H9 (cell line): ENCODE data around the gene MTHFD1. TPM values are rescaled to one million over a fixed set of nuclear protein-coding genes. Genes with fewer than 3 reads are reported as not detected.

Source experiments
- DNase-seq: peaks from one replicate; pipeline ENCODE4 v3.0.0-alpha.2; 2017
- H2AFZ ChIP-seq: one replicate; pipeline ENCODE4 v1.6.1; 2013; ENCODE audit warnings: mild to moderate bottlenecking, low read length, control low read depth, moderate library complexity
- H2AK5ac ChIP-seq: 2 replicates; pipeline ENCODE4 v1.6.1; 2013; ENCODE audit warnings: low read length, control low read depth, mixed read lengths; ENCODE audit not compliant: insufficient read length
- H2BK120ac ChIP-seq: one replicate; pipeline ENCODE4 v1.6.1; 2013; ENCODE audit warnings: low read depth, mild to moderate bottlenecking, low read length, control low read depth, inconsistent platforms; ENCODE audit not compliant: poor library complexity, severe bottlenecking
- H2BK12ac ChIP-seq: 2 replicates; pipeline ENCODE4 v1.6.1; 2013; ENCODE audit warnings: low read length, control low read depth, mixed read lengths, low read depth; ENCODE audit not compliant: insufficient read length
- H2BK15ac ChIP-seq: 2 replicates; pipeline ENCODE4 v1.6.1; 2013; ENCODE audit warnings: low read depth, low read length, control low read depth
- H2BK20ac ChIP-seq: one replicate; pipeline ENCODE4 v1.6.1; 2013; ENCODE audit warnings: low read depth, mild to moderate bottlenecking, low read length, control low read depth, inconsistent platforms; ENCODE audit not compliant: poor library complexity, severe bottlenecking
- H2BK5ac ChIP-seq: 2 replicates; pipeline ENCODE4 v1.6.1; 2013; ENCODE audit warnings: low read length, control low read depth, mixed read lengths; ENCODE audit not compliant: insufficient read length
- H3K14ac ChIP-seq: 2 replicates; pipeline ENCODE4 v1.6.1; 2013; ENCODE audit warnings: low read length, control low read depth; ENCODE audit not compliant: insufficient read depth
- H3K18ac ChIP-seq: 2 replicates; pipeline ENCODE4 v1.6.1; 2013; ENCODE audit warnings: low read depth, mild to moderate bottlenecking, mixed read lengths, low read length, control low read depth; ENCODE audit not compliant: insufficient read length
- H3K23ac ChIP-seq: 2 replicates; pipeline ENCODE4 v1.6.1; 2013; ENCODE audit warnings: low read length, control low read depth, mixed read lengths, low read depth; ENCODE audit not compliant: insufficient read length
- H3K23me2 ChIP-seq: 2 replicates; pipeline ENCODE4 v1.6.1; 2013; ENCODE audit warnings: low read depth, mild to moderate bottlenecking, mixed read lengths, low read length, control low read depth; ENCODE audit not compliant: insufficient read length, poor library complexity, severe bottlenecking
- H3K27ac ChIP-seq: 2 replicates; pipeline ENCODE4 v1.5.1; 2013; ENCODE audit warnings: low read length, control low read depth, mixed read lengths, low read depth; ENCODE audit not compliant: insufficient read length
- H3K27me3 ChIP-seq: 2 replicates; pipeline ENCODE4 v1.6.1; 2013; ENCODE audit warnings: low read length, control low read depth, inconsistent platforms; ENCODE audit not compliant: insufficient read depth
- H3K4ac ChIP-seq: 2 replicates; pipeline ENCODE4 v1.6.1; 2013; ENCODE audit warnings: low read depth, mild to moderate bottlenecking, control low read depth, inconsistent platforms, low read length, moderate library complexity
- H3K4me1 ChIP-seq: 2 replicates; pipeline ENCODE4 v1.6.1; 2013; ENCODE audit warnings: low read length, control low read depth, inconsistent platforms; ENCODE audit not compliant: insufficient read depth
- H3K4me2 ChIP-seq: 2 replicates; pipeline ENCODE4 v1.6.1; 2013; ENCODE audit warnings: low read length, control low read depth, mixed read lengths; ENCODE audit not compliant: insufficient read length, insufficient read depth
- H3K56ac ChIP-seq: 2 replicates; pipeline ENCODE4 v1.6.1; 2013; ENCODE audit warnings: low read depth, mild to moderate bottlenecking, mixed read lengths, low read length, control low read depth; ENCODE audit not compliant: insufficient read length
- H3K79me1 ChIP-seq: 2 replicates; pipeline ENCODE4 v1.6.1; 2013; ENCODE audit warnings: low read depth, mild to moderate bottlenecking, moderate library complexity, low read length, control low read depth, inconsistent platforms; ENCODE audit not compliant: insufficient read depth, poor library complexity, severe bottlenecking
- H3K79me2 ChIP-seq: 2 replicates; pipeline ENCODE4 v1.6.1; 2013; ENCODE audit warnings: low read length, control low read depth, inconsistent platforms; ENCODE audit not compliant: insufficient read depth
- H3K9ac ChIP-seq: 2 replicates; pipeline ENCODE4 v1.6.1; 2013; ENCODE audit warnings: low read length, control low read depth, mixed read lengths; ENCODE audit not compliant: insufficient read length; ENCODE audit errors: extremely low read depth
- H3K9me3 ChIP-seq: one replicate; pipeline ENCODE4 v1.6.1; 2013; ENCODE audit warnings: low read depth, low read length, inconsistent platforms; ENCODE audit not compliant: control insufficient read depth
- H3T11ph ChIP-seq: one replicate; pipeline ENCODE4 v1.6.1; 2013; ENCODE audit warnings: mild to moderate bottlenecking, low read length, control low read depth, inconsistent platforms
- H4K20me1 ChIP-seq: one replicate; pipeline ENCODE4 v1.6.1; 2013; ENCODE audit not compliant: control insufficient read depth, insufficient read length, insufficient read depth
- H4K5ac ChIP-seq: 2 replicates; pipeline ENCODE4 v1.6.1; 2013; ENCODE audit warnings: low read depth, mild to moderate bottlenecking, mixed read lengths, low read length, control low read depth; ENCODE audit not compliant: insufficient read length
- H4K8ac ChIP-seq: replicated peaks from 2 replicates; pipeline ENCODE4 v1.6.1; 2013; ENCODE audit warnings: low read length, control low read depth, mixed read lengths, low read depth; ENCODE audit not compliant: insufficient read length
- H4K91ac ChIP-seq: 2 replicates; pipeline ENCODE4 v1.6.1; 2013; ENCODE audit warnings: low read depth, mild to moderate bottlenecking, moderate library complexity, mixed read lengths, low read length, control low read depth; ENCODE audit not compliant: insufficient read length
- H3K27ac Mint-ChIP-seq, 3 experiments: 2 replicates in 2 of 3; 3 replicates in 1 of 3; pipeline ENCODE4 v1.8.0; 2020 to 2021; ENCODE audit warnings: mixed read lengths in 3 of 3, mild to moderate bottlenecking in 1 of 3, moderate library complexity in 1 of 3
- H3K27me3 Mint-ChIP-seq: 2 replicates; pipeline ENCODE4 v1.8.0; 2021; ENCODE audit warnings: low read depth, mild to moderate bottlenecking, moderate library complexity, mixed read lengths
- H3K36me3 Mint-ChIP-seq, 3 experiments: 2 replicates in 2 of 3; 3 replicates in 1 of 3; pipeline ENCODE4 v1.8.0; 2020 to 2021; ENCODE audit warnings: low read depth in 3 of 3, mixed read lengths in 3 of 3; ENCODE audit not compliant: insufficient read depth in 1 of 3
- H3K4me1 Mint-ChIP-seq, 2 experiments: 2 replicates each; pipeline ENCODE4 v1.8.0; 2020; ENCODE audit warnings: mixed read lengths in 2 of 2
- H3K4me3 Mint-ChIP-seq, 2 experiments: 2 replicates in 1 of 2; 3 replicates in 1 of 2; pipeline ENCODE4 v1.8.0; 2020 to 2021; ENCODE audit warnings: mild to moderate bottlenecking in 2 of 2, mixed read lengths in 2 of 2, moderate library complexity in 1 of 2
- H3K9me3 Mint-ChIP-seq, 2 experiments: 2 replicates in 1 of 2; 3 replicates in 1 of 2; pipeline ENCODE4 v1.8.0; 2020; ENCODE audit warnings: mild to moderate bottlenecking in 2 of 2, mixed read lengths in 2 of 2, moderate library complexity in 1 of 2
- WGBS: extraction: QIAGEN DNeasy Blood & Tissue Kit; methylation state at CpG from one replicate; pipeline ENCODE4 v1.1.7; 2013; ENCODE audit warnings: missing lambda C conversion rate, low lambda C conversion rate, mixed read lengths; ENCODE audit not compliant: insufficient read length; ENCODE audit errors: extremely low coverage; 5-methylcytosine and 5-hydroxymethylcytosine counted together
- total RNA-seq: library from RNA; stranded (reverse); gene quantifications from 2 replicates; pipeline ENCODE4 v1.2.1, GENCODE V29; 2021
- TF ChIP-seq, protein P1 (sequence below): fragments of 200-600 bp; sonication (generic); conservative IDR thresholded peaks from 3 replicates; pipeline ENCODE4 v1.8.0; 2021; ENCODE audit warnings: antibody characterized with exemption, mild to moderate bottlenecking

Gene MTHFD1
- total RNA-seq, 1 experiment from 2014 or later: 203 TPM

DNA sequence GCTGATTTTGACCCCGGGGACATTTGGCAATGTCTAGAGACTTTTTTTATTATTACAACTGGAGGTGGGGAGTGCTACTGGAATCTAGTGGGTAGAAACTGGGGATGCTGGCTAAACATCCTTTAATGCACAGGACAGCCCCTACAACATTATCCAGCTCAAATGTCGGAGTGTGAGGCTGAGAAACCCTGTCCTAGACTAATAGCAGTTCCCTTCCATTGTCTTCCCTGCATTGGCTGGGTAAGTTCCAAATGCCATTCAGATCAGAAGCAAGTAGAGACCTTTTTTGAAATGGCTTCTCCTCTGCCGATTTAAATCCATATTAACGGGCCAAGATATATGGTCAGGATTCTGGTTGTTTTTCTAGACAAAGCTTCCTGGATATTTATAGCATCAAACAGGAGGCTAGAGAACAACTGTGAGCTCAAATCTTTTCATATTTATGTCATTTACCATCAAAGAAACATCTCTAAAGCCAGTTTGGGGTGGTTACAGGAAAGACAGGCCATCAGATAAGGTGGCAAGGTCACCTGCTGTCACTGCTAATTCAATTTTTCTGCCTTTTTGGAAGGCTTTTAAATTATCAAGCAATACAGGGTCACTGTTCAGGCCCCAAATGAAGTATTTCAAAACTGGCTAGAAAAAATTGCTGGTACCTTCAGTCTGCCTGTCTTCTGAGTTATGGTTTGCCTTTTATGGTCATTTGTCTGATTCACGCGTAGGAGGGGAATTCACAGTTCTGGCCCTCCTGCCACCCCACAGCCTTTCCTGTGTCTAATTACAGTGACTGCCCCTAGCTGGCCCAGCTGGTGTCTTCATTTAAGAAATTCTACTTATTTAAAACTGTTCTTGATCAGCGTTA lies 57.1 kb downstream of the MTHFD1 start:
- H3K27ac ChIP-seq: no peak overlapping the region
- H3K27me3 Mint-ChIP-seq: no peaks in the 10 kb centered on the region
- WGBS: no CpG with 5 or more reads among the region's 7 CpGs

More for the DNA sequence above, 57.1 kb downstream of the MTHFD1 start:
- Histone ChIP-seq H3K18ac (no peak overlapping the region), H3K56ac (no peak overlapping the region), H2BK20ac (no peak overlapping the region), H2BK120ac (no peak overlapping the region), H3K79me1 (no peaks in the 10 kb centered on the region), H4K8ac (no peak overlapping the region), H3K9me3 (no peaks in the 10 kb centered on the region), H3K79me2 (no peaks in the 10 kb centered on the region), H4K20me1 (no peaks in the 10 kb centered on the region), H3K27me3 (no peaks in the 10 kb centered on the region), H3K23ac (no peak overlapping the region), H2AK5ac (no peak overlapping the region), H2BK5ac (no peak overlapping the region), H2BK15ac (no peak overlapping the region), H3K4me2 (no peak overlapping the region), H3K14ac (no peak overlapping the region), H2BK12ac (no peak overlapping the region), H2AFZ (no peak overlapping the region), H3K9ac (no peak overlapping the region), H3K4ac (no peak overlapping the region), H3T11ph (no peak overlapping the region), H3K23me2 (no peaks in the 10 kb centered on the region), H4K5ac (no peak overlapping the region), H3K4me1 (no peaks in the 10 kb centered on the region), H4K91ac (no peak overlapping the region)
- Mint-ChIP-seq H3K4me3 (no peak overlapping the region), H3K36me3 (peaks cover 30 to 85% (median 62%) of the 10 kb centered on the region in 3 experiments; a peak in 6 of 7 replicates), H3K4me1 (no peaks in the 10 kb centered on the region), H3K9me3 (no peaks in the 10 kb centered on the region), H3K27ac (no peak overlapping the region; a peak in 1 of 7 replicates)
- TF ChIP-seq, protein P1, sequence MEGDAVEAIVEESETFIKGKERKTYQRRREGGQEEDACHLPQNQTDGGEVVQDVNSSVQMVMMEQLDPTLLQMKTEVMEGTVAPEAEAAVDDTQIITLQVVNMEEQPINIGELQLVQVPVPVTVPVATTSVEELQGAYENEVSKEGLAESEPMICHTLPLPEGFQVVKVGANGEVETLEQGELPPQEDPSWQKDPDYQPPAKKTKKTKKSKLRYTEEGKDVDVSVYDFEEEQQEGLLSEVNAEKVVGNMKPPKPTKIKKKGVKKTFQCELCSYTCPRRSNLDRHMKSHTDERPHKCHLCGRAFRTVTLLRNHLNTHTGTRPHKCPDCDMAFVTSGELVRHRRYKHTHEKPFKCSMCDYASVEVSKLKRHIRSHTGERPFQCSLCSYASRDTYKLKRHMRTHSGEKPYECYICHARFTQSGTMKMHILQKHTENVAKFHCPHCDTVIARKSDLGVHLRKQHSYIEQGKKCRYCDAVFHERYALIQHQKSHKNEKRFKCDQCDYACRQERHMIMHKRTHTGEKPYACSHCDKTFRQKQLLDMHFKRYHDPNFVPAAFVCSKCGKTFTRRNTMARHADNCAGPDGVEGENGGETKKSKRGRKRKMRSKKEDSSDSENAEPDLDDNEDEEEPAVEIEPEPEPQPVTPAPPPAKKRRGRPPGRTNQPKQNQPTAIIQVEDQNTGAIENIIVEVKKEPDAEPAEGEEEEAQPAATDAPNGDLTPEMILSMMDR: no peak
- no peak for DNase-seq
